WTC11 (cell line): ENCODE results near the gene EGFL8. TPM values are rescaled to one million over a fixed set of nuclear protein-coding genes. Genes with fewer than 3 reads are reported as not detected.

Experiments used
- ATAC-seq: fragments of 200-7000 bp; cut with Tn5 transposase; 2 replicates; pipeline ENCODE4 v1.10.0; 2021; ENCODE audit warnings: mild to moderate bottlenecking, moderate library complexity
- CTCF ChIA-PET: fragments of 300-600 bp; sonication (Branson Sonifier 250); formaldehyde crosslinking; loops from one replicate; lab custom pipeline; 2021; ENCODE audit warnings: antibody characterized with exemption; lab: Charles Lee
- POLR2A ChIA-PET: fragments of 350-600 bp; sonication (Branson Sonifier 250); formaldehyde crosslinking; loops from one replicate; lab custom pipeline; 2021; ENCODE audit warnings: antibody characterized with exemption; lab: Charles Lee
- DNase-seq: peaks from one replicate; pipeline ENCODE4 v3.0.0; 2021; ENCODE audit warnings: low spot score
- H3K27ac Mint-ChIP-seq: 2 replicates; pipeline ENCODE4 v1.8.0; 2021; ENCODE audit warnings: mixed read lengths
- H3K27me3 Mint-ChIP-seq: 2 replicates; pipeline ENCODE4 v1.8.0; 2021; ENCODE audit warnings: low read depth, mild to moderate bottlenecking, moderate library complexity, mixed read lengths
- H3K36me3 Mint-ChIP-seq: 2 replicates; pipeline ENCODE4 v1.8.0; 2021; ENCODE audit warnings: mixed read lengths
- H3K4me1 Mint-ChIP-seq: 2 replicates; pipeline ENCODE4 v1.8.0; 2022; ENCODE audit warnings: mixed read lengths
- H3K4me3 Mint-ChIP-seq: 2 replicates; pipeline ENCODE4 v1.8.0; 2021; ENCODE audit warnings: mild to moderate bottlenecking, moderate library complexity, mixed read lengths
- H3K9me3 Mint-ChIP-seq: 2 replicates; pipeline ENCODE4 v1.8.0; 2021; ENCODE audit warnings: mixed read lengths
- ARID4B ChIP-seq: sonication (generic); formaldehyde crosslinking; IDR thresholded peaks from 2 replicates; pipeline ENCODE4 v1.8.0; 2023; ENCODE audit warnings: missing genetic modification reagents, mild to moderate bottlenecking, borderline replicate concordance
- CREB1 ChIP-seq: sonication (generic); formaldehyde crosslinking; IDR thresholded peaks from 2 replicates; pipeline ENCODE4 v1.8.0; 2023; ENCODE audit warnings: mild to moderate bottlenecking, missing genetic modification reagents
- ERG ChIP-seq: fragments of 250-450 bp; sonication (Bioruptor Pico); IDR thresholded peaks from 2 replicates; pipeline ENCODE4 v1.8.0; 2021; ENCODE audit warnings: mild to moderate bottlenecking
- FOXK1 ChIP-seq: sonication (generic); formaldehyde crosslinking; IDR thresholded peaks from 2 replicates; pipeline ENCODE4 v1.8.0; 2022; ENCODE audit warnings: mild to moderate bottlenecking, moderate library complexity, missing genetic modification reagents
- HMGA2 ChIP-seq: fragments of 250-450 bp; sonication (Bioruptor Pico); IDR thresholded peaks from 2 replicates; pipeline ENCODE4 v1.4.0; 2021; ENCODE audit warnings: mild to moderate bottlenecking, moderate library complexity
- IRF2 ChIP-seq: sonication (generic); formaldehyde crosslinking; IDR thresholded peaks from 2 replicates; pipeline ENCODE4 v1.8.0; 2022; ENCODE audit warnings: low read depth, missing genetic modification reagents, borderline replicate concordance
- NR3C1 ChIP-seq: sonication (generic); formaldehyde crosslinking; conservative IDR thresholded peaks from 2 replicates; pipeline ENCODE4 v1.8.1; 2023; ENCODE audit warnings: low read depth, mild to moderate bottlenecking, missing genetic modification reagents
- PRDM15 ChIP-seq: sonication (generic); formaldehyde crosslinking; IDR thresholded peaks from 2 replicates; pipeline ENCODE4 v1.8.0; 2022; ENCODE audit warnings: missing genetic modification reagents
- RORB ChIP-seq: fragments of 250-450 bp; sonication (Bioruptor Pico); IDR thresholded peaks from 2 replicates; pipeline ENCODE4 v1.9.0; 2021; ENCODE audit warnings: mild to moderate bottlenecking
- SOX15 ChIP-seq: fragments of 250-450 bp; sonication (Bioruptor Pico); IDR thresholded peaks from 2 replicates; pipeline ENCODE4 v1.9.0; 2021; ENCODE audit warnings: mild to moderate bottlenecking
- USF2 ChIP-seq: sonication (generic); formaldehyde crosslinking; IDR thresholded peaks from 2 replicates; pipeline ENCODE4 v1.8.1; 2023; ENCODE audit warnings: mild to moderate bottlenecking, missing genetic modification reagents, moderate library complexity
- ZNF423 ChIP-seq: fragments of 250-450 bp; sonication (Bioruptor Pico); IDR thresholded peaks from 2 replicates; pipeline ENCODE4 v2.1.2; 2022; ENCODE audit warnings: mild to moderate bottlenecking, moderate library complexity
- ZNF532 ChIP-seq: fragments of 250-450 bp; sonication (Bioruptor Pico); IDR thresholded peaks from 2 replicates; pipeline ENCODE4 v1.9.0; 2021; ENCODE audit warnings: mild to moderate bottlenecking, borderline replicate concordance
- total RNA-seq: library from RNA; stranded (reverse); gene quantifications from 3 replicates; pipeline ENCODE4 v1.2.3, GENCODE V29; 2021
- TF ChIP-seq, protein P1 (sequence below): sonication (generic); formaldehyde crosslinking; IDR thresholded peaks from 2 replicates; pipeline ENCODE4 v1.8.0; 2022; ENCODE audit warnings: mild to moderate bottlenecking, missing genetic modification reagents
- TF ChIP-seq, protein P2 (sequence below): sonication (generic); formaldehyde crosslinking; conservative IDR thresholded peaks from 2 replicates; pipeline ENCODE4 v1.8.1; 2023; ENCODE audit warnings: mild to moderate bottlenecking, low read depth, missing genetic modification reagents, moderate library complexity

The EGFL8 gene
- total RNA-seq, 1 experiment from 2014 or later: 17.5 TPM

- no peak for TF ChIP-seq PRDM15 (CRISPR knock-in tag)
- no peak for TF ChIP-seq CREB1 (CRISPR knock-in tag)
- TF ChIP-seq, protein P1, sequence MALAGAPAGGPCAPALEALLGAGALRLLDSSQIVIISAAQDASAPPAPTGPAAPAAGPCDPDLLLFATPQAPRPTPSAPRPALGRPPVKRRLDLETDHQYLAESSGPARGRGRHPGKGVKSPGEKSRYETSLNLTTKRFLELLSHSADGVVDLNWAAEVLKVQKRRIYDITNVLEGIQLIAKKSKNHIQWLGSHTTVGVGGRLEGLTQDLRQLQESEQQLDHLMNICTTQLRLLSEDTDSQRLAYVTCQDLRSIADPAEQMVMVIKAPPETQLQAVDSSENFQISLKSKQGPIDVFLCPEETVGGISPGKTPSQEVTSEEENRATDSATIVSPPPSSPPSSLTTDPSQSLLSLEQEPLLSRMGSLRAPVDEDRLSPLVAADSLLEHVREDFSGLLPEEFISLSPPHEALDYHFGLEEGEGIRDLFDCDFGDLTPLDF (CRISPR knock-in tag): no peak
- no peak for TF ChIP-seq SOX15 (CRISPR knock-in tag)
- TF ChIP-seq, protein P2, sequence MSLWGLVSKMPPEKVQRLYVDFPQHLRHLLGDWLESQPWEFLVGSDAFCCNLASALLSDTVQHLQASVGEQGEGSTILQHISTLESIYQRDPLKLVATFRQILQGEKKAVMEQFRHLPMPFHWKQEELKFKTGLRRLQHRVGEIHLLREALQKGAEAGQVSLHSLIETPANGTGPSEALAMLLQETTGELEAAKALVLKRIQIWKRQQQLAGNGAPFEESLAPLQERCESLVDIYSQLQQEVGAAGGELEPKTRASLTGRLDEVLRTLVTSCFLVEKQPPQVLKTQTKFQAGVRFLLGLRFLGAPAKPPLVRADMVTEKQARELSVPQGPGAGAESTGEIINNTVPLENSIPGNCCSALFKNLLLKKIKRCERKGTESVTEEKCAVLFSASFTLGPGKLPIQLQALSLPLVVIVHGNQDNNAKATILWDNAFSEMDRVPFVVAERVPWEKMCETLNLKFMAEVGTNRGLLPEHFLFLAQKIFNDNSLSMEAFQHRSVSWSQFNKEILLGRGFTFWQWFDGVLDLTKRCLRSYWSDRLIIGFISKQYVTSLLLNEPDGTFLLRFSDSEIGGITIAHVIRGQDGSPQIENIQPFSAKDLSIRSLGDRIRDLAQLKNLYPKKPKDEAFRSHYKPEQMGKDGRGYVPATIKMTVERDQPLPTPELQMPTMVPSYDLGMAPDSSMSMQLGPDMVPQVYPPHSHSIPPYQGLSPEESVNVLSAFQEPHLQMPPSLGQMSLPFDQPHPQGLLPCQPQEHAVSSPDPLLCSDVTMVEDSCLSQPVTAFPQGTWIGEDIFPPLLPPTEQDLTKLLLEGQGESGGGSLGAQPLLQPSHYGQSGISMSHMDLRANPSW (CRISPR knock-in tag): no peak
- no peak for TF ChIP-seq NR3C1 (CRISPR knock-in tag)
- TF ChIP-seq HMGA2 (CRISPR knock-in tag): no peak
- no peak for TF ChIP-seq USF2 (CRISPR knock-in tag)
- TF ChIP-seq ERG (CRISPR knock-in tag): no peak
- TF ChIP-seq ZNF423 (CRISPR knock-in tag): no peak
- no peak for TF ChIP-seq RORB
- no peak for TF ChIP-seq IRF2
- TF ChIP-seq, all 79 proteins: peak for 0
Observed at GRCh38 chr6:32137454-32137853, 26.9 kb upstream of the EGFL8 start (continued).

GRCh38 chr6:32139590-32139989 lies 24.8 kb upstream of the EGFL8 start:
- Mint-ChIP-seq H3K4me1 (no peaks in the 10 kb centered on the region), H3K9me3 (no peaks in the 10 kb centered on the region), H3K27me3 (peaks cover 16% of the 10 kb centered on the region), H3K4me3 (no peak overlapping the region), H3K27ac (no peak overlapping the region), H3K36me3 (no peaks in the 10 kb centered on the region)
- no peak for ATAC-seq
- DNase-seq: no peak
- ChIA-PET CTCF (interaction anchor here (1.4 to 2.4 kb wide), 2 partner anchors 9 to 10 kb away, joined by 4 to 16 read pairs; partner anchors contain the start of gene FKBPL), POLR2A (no interaction called here)
- no peak for TF ChIP-seq ZNF532
- TF ChIP-seq ARID4B (CRISPR knock-in tag): no peak
- no peak for TF ChIP-seq FOXK1 (CRISPR knock-in tag)
